GM18858 (cell line): Measurements from ENCODE around the gene SPATA12.
"Not testable (repeated sequence)": the region's sequence is repeated elsewhere in the genome, so short reads cannot be mapped to it uniquely, and the experiment has no call there.

Experiments
- ATAC-seq: cut with Tn5 transposase; IDR thresholded peaks from one replicate; pipeline ENCODE4 v1.9.1; 2021; ENCODE audit not compliant: unreplicated experiment

SPATA12 gene

DNA sequence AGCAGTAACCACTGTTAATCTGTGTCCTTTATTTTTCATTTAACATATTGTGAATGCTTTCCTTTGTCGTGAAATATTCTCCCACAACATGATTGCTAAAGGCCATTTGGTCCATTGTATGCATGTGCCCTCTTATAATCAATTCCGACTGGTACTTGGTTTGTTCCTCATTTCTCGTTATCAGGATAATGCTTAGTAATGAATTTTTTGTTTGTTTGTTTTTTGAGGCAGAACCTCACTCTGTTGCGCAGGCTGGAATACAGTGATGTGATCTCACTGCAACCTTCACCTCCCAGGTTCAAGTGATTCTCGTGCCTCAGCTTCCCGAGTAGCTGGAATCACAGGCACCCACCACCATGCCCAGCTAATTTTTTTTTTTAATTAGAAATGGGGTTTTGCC lies 22.0 kb downstream of the SPATA12 start:
- no peak for ATAC-seq

DNA sequence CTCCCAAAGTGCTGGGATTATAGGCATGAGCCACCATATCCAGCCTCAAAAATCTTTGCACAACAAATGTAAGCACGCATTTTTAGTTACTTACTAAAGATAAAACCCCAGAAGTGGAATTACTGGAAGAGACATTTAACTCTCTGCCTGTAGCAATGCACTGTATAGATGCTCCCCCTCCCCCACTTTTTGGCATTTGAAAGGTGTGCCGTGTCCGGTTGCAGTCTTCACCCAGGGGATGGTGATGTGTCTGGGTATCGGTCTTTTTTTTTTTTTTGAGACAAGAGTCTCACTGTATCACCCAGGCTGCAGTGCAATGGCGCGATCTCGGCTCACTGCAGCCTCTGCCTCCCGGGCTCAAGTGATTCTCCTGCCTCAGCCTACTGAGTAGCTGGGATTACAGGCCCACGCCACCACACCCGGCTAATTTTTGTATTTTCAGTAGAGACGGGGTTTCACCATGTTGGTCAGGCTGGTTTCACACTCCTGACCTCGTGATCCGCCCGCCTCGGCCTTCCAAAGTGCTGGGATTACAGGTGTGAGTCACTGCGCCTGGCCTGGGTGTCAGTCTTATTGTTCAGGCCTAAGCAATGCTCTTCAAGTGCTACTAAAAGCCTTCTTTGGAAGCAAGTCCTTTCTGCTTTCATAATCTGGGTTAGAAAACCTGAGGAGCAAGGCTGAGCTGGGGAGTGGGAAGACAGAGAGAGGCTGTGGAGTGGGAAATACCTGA lies 23.0 kb downstream of the SPATA12 start:
- ATAC-seq: not testable (repeated sequence)

DNA sequence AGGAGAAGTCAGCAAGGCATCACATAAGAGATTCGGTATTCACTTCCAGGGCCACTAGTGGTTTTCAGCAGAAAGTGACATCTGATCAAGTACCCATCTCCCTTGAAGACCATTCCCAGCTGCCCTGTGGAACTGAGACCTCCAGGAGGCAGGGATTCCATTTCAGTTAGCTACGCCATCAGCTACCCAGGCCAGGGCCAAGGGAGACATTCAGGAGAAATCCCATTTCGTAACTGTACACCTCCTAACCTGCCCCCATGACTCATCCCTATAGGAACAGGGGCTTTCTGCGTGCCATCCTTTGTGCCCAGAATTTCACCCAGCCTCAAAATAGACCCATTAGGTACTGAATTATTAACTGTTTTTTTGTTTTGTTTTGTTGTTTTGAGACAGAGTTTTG lies 24.7 kb downstream of the SPATA12 start:
- no peak for ATAC-seq

DNA sequence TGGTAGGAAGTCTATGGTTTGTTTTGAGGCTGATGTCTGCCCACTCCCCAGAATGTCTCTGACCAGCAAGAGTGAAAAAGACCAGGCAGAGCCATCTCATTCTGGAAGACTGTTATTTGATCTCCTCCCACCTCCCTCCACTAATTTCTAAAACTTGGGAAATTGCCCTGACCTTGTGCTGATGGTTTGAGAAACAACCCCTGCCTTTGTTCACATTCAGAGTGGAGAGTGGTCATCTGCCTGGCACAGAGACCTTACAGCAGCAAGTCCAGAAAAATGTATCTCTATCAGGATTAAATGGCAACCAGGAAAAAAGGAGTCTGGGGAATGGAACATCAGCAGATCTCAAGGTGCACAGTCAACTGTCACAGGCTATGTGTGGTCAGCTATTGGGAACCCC lies 25.7 kb downstream of the SPATA12 start:
- no peak for ATAC-seq

DNA sequence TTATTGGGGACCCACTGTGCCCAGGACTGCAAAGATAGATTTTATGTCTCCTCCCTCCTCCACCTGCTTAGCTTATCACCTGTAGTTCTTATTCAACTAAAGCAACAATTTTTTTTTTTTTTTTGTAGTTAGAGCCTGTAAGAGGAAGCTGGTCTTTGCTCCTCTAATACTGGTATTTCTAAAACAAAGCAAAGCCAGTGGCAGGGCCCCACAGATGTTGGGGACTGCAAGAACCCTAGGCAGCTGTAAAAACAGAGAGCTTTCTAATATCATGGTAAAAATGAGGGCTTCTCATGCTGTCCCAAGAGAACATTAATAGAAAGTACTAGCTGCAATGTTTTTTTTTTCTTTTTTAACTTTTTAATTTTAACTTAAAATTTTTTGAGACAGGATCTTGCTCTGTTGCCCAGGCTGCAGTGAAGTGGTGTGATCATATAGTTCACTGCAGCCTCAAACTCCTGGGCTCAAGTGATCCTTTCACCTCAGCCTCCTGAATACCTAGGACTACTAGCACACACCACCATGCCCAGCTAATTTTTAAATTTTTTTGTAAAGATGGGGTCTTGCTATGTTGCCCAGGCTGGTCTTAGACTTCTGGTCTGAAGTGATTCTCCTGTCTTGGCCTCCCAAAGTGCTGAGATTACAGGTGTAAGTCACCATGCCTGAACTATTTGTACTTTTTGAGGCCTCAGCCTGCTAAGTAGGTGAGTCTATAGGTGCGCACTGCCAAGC lies 27.1 kb downstream of the SPATA12 start:
- ATAC-seq: no peak

DNA sequence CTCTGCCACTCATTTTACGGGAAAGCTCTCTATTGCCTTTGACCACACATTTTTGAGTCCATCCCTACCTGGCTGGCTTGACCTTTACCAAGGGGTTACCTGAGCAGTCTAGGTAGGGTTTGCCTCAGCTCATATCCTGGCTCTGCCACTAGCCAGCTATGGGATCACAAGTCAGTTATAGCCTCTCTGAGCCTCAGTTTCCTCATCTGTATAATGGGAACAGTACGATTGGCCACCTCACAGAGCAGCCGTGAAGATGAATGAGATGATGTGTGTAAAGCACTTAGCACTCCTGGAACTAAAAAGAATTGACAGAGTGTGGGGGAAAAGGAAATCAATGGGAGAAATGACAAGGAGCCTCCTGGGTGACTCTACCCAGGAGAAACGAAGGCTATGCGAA lies 28.0 kb downstream of the SPATA12 start:
- ATAC-seq: no peak

DNA sequence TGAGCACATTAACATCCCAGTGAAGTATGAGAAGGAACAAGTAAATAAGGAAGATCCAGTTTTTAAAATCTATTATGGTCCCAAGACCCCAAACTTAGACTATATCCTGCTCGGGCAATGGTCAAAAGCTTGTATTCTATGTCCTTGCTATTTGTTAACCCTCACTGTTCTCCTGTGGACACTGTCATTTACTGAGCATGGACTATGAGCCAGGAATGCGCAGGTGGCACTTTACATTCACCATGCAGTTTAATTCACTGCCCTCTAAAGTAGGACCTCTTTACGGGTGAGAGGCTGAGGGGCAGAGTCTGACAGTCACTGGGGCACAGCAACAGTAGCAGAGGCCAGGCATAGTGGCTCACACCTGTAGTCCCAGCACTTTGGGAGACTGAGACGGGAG lies 28.6 kb downstream of the SPATA12 start:
- no peak for ATAC-seq

DNA sequence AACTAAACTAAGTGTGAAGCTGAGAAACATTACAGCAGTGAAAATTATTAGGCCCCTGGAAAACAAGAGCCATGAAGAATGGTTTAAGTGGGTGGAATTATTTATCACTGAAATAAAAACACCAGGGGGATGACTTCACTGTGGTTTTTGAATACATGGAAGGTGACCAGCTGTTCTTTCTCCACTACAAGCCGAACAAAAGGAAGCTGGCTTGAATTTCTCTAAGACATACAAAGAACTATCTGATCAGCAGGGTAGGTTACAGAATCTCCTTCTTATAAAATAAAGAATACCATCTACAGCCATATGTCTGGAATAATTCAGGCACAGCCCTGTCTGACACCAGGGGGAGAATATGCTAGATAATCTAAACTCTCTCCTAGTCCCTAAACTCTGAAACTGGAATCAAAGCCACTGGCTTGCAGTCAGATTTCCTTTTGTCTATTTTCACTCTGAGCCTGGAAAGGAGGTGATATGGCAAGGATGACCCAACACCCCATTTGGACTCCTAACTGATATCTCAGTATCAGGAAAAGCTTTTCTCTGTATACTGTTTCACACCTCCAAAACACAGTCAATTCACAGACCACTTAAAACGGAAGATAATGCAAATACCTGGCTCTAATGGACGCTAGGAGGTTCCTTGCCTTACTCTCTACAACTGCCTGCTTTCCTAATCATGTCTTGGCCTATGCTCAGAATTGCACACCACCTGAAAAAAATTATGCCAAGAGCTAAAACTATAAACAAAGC lies 31.2 kb downstream of the SPATA12 start:
- no peak for ATAC-seq

DNA sequence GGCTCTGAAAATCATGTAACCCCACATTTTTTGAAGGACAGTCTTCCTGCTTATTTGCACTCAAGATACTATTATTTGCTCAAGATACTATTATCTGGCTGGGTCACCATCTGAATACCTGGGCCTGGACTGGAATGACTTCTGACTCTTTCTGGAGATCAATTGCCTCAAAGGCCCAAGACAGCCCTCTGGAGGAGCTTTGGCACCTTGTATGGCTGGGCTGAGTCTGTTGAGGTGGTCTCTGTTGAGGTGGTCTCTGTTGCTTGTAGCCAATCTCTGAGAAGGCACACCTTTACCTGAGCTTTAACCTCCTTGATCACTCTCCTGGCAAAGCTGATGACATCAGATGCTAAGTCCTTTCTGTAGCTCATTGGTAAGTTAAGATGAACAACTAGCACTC lies 33.0 kb downstream of the SPATA12 start:
- ATAC-seq: no peak

DNA sequence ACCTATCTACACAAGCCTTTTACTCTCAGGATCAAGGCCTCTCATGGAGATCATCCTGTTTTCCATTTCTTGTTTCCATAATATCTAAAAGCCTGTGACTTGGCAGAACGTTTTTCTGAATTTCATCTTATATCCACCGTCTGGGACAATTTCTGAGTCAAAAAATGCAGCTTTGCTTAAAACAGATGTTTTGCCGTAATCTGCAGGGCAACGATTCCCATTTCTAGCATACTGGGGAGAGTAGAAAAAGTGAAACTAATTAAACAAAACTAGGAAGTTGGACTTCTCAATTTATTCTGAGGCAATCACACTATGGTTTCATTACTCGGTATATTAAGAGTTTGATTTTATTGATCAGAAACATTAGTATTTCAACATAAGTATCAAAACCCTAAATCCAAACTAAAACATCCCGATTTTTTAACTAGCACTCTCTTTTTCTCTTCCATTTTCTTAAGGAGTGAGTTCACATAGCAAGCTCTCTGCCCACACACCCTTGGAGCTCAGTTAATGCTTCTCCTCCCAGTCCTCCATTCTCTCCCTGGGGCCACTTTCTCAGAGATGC lies 33.6 kb downstream of the SPATA12 start:
- no peak for ATAC-seq

DNA sequence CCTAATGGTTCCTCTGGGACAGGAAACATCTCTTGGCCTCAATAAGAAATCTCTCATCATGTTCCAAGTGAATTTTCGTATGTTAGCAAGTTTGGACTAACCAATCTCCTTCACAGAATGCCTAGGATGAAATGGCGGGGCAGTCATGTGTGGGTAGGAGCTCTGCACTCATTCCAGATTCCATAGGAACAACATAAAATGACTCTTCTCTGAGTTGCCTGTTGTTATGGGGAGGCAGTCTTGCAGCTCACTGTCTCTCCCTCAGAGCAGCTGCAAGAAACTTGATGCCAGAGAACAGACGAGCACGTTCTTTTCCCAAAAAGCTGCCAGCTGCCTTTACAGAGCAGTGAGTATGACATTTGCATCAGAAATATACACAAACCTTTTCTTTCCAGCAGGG lies 34.1 kb downstream of the SPATA12 start:
- ATAC-seq: no peak

DNA sequence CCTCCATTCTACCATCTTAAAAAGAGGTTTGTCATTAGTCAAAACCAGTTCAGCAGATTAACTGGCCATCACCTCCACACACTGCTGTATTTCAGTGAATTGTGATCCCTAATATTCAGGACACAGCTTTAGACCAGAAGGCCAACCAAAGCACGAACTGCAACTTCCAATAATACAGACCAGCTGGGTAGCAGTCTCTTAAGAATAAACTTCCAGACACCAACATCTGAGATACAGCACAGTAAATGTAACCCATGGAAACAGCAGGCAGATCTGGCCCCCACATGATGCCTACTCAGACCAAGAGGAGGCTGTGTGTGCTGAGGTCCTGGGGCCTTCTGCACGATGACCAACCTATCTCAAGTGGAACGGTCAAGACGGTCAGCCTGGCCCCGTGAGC lies 34.9 kb downstream of the SPATA12 start:
- no peak for ATAC-seq

DNA sequence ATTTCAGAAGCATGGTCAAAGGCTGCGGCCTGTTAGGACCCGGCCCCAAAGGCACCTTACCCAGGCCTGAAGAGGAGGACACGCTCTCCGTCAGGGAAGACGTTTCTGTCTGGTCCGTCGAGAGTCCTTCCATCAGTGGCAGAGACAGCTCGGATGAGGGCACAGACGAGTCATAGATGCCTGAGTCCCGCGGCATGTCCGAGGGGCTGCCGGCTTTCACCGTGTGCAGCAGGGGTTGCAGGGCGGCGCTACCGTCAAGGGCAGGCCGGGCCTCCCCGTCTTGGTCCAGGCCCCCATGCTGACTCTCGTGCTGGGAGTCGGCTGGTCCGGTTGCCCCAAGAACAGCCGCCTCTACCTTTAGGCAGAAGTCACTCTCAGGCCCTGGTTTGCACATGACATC lies 37.1 kb downstream of the SPATA12 start:
- no peak for ATAC-seq

DNA sequence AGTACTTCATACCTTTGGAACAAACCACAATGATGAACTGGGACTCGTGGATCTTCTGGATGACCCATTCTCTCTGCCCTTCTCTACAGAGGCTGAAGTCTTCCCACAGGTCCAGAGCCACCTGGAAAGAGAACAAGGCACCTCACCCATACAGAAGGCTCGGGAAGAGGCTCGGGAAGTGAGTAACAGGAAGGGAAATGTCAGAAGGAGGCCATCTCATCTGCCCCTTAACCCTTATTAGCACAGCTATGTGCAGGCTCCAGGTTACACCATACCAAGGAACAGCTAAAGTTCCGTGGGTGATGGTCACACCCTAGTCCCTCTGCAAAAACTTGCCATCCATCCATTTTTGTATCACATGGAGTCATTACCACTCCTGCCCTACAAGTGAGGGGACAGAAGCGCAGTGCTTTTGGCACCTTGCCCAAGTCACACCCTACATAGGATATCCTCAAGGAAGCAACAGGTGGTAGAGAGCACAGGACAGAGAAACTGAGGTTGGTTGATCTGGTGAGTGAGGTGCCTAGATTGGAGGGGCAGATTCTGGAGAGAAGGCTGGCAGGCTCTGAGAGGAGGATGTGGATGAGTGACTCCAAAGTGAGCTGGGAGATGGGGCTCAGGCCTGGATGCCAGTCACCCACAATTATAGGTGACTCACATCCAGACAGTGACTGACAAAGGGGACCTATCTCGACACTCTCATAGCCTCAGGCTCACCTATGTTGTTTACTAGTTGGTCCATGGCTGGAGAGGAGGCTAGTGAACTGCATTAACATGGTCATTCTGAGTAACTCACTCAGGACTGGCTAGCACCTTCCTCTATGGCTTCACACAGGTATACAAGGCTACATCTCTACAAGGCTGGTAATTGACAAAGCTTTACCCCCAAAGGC lies 38.2 kb downstream of the SPATA12 start:
- ATAC-seq: no peak

DNA sequence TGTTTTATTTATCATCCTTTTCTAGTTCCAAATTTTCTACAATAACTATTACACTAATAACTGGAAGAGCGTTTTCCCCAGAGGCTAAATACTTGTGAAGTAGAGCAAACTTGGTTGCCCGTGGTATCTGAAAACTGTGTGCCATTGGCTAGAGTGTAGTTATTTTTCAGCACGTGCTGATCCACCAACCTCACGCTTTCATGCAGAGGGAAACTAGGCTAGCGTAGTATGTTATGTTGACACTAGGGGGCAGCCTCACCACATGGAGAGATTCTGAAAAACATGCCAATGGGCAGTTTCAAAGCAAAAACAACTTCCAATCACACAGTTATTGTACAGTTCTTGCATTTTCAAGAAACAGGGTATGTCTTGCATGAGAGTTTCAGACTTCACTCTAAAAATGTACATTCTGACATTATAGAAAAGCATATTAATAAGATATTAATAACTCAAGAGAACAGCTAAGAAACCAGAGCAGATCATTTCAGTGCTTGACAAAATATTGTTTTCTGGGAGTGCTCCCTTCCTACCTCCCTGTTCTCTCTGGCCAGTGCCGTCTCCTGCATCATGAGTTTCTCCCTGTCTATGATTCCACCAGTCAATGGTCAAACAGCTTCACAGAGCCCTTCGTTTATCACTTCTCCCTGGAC lies 39.7 kb downstream of the SPATA12 start:
- no peak for ATAC-seq

DNA sequence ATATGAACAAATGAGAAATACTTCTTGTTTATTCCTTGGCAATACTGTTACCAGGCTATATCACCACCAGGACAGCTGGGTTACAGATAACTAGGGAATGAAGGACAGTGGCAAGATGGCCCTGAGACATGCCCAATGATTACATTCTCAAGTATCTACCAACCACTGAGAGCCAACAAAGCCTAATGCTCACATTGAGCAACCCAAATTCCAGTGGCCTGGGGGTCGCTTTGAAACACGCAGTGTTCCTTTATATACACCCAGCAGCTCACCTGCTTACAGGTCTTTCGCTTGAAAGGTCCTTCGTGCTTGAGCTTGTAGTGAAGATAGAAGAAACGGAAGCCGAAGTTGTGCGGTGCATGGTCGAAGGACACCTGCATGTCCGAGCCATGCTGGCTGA lies 45.1 kb downstream of the SPATA12 start:
- ATAC-seq: no peak

DNA sequence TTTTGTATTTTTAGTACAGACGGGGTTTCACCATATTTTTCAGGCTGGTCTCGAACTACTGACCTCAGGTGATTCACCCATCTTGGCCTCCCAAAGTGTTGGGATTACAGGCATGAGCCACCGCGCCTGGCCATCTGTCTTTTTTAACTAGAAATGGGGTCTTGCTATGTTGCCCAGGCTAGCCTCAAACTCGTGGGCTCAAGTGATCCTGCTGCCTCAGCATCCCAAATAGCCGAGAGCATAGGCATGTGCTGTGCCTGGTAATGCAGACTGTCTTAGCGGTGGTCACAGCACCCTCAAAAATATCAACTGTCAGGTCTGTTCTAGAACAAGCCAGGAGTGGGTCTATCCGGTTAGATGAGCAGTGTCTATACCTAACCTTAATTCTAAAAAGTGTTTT lies 48.2 kb downstream of the SPATA12 start:
- no peak for ATAC-seq

DNA sequence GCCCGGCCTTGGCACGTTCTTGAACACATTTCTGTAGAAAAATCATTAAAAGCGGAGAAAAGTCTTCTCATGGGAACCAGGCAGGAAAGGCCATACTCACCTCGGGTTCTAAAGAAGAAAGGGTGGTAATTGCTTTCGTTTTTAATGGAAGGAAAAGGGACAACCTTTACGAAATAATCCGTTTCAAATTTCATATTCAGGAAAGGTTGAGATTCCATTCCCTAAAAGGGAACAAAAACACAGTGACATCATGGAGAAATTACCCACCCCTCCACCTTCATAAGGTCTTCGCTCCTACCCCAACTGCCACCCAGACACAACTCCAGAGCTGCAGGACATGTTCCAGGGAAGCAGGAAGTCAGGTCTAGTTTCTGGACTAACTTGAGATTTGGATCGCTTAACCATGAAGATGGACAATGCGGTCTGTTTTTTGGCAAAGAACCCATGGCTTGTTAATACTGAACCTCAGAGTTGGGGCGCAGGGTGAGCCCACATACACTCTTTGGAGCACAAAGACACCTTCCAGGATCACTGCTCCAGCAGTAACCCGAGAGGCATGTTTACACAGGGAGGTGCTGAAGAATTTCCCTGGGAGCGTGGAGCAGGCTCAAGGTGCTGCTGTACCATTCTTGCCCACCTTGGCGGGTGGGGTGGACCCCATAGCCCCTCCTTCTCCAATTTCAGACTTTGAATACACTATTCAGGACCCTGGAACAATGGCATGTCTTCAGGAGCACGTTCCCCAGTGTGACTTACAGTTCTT lies 49.2 kb downstream of the SPATA12 start:
- ATAC-seq: no peak

DNA sequence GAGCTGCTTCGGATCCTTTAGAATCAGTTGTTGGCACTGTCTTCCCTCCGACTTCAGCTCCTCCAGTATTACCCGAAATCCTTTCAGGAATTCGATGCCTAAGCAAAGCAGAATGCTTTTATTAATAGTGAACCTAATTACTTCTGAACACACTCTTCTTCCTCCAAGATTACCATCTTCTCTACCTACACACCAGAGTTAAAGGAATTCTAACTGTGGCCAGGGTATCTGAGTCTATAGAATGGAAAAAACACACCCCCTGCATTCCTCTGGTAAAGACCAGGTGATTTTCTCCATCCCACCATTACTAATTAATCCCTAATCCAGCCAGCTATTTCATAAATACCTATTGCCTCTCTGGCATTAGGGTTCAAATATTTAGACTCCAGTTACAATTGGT lies 49.8 kb downstream of the SPATA12 start:
- ATAC-seq: no peak
